Stimulated activated CD8-positive, alpha-beta memory T cell treated with anti-CD3 and anti-CD28 coated beads, Interleukin-7, amount 100 ng/mL, for 4 hours (primary cell): ENCODE results near the gene PTPN12.
"Not testable (repeated sequence)": the region's sequence is repeated elsewhere in the genome, so short reads cannot be mapped to it uniquely, and the experiment has no call there.

ENCODE experiments used
- DNase-seq, 2 donors: peaks; one replicate each; pipeline ENCODE4 v3.0.0-alpha.2; 2020; ENCODE audit warnings: low read depth in 2 of 2

The PTPN12 gene

DNA sequence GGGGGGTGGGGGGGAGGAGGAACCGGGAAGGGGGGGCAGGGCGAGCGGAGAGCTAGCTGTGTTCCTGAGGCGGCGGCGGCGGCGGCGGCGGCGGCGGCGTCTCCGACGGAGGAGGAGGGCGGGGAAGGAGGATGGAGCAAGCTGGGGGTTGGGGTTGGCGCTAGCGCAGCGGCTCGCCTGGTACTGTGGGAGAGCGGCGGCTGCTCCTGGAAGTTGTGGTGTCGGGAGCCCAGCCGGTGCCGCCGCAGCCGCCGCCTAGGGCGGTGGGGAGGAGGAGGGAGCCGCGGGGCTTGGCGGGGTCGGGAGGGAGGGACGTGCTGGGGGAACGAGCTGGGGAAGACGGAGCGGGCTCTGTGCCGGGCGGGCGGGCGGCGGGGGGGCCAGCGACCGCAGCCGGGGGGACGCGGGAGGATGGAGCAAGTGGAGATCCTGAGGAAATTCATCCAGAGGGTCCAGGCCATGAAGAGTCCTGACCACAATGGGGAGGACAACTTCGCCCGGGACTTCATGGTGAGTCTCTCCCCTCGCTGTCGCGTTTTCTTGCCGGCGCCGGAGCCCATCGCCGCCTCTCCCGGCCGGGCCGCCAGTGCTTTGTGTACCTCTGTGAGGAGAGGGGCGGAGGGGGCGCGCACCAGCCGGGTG is at the start of gene PTPN12:
PTPN12 (plus strand) TSS at position 160 of the 642 bp plus-strand sequence; CDS start at position 412, 252 bp downstream.
- DNase-seq, result peak in 1 of 2 donors; percentile 39

DNA sequence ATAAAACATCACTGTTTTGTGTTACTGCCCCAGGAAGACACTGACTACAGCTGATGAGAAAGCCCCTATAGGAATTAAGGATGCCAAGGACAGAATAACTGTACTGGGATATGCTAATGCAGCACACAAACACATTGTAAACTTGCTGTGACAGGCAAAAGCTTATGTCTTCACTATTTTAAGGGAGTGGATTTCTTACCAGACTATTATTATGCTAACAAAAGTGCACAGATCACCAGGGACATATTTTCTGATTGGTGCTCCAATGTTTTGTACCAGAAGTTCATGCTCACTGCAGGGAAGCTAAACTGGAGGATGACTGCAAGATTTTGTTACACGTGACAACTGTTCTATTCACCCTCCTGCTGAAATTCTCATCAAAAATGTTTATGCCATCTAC is 48.1 kb upstream of the PTPN12 start:
- no peak for DNase-seq

DNA sequence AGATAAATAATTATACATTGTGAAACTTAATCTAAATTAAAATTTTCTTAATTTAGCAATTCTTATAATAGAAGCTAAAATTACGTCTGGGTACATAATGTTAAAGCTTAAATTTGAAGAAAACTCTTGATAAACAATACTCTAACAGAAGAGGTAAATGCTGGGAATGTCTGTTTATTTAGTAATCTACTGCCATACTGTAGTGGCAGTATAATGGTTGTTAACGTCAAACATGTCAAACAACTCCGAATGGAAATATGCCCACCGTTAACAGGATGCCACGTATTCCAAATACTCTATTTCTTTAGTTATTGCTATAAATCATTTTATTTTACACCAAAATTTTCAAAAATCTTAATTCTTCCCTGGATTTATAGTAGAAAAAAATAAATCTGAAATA is 40.0 kb upstream of the PTPN12 start:
- no peak for DNase-seq

DNA sequence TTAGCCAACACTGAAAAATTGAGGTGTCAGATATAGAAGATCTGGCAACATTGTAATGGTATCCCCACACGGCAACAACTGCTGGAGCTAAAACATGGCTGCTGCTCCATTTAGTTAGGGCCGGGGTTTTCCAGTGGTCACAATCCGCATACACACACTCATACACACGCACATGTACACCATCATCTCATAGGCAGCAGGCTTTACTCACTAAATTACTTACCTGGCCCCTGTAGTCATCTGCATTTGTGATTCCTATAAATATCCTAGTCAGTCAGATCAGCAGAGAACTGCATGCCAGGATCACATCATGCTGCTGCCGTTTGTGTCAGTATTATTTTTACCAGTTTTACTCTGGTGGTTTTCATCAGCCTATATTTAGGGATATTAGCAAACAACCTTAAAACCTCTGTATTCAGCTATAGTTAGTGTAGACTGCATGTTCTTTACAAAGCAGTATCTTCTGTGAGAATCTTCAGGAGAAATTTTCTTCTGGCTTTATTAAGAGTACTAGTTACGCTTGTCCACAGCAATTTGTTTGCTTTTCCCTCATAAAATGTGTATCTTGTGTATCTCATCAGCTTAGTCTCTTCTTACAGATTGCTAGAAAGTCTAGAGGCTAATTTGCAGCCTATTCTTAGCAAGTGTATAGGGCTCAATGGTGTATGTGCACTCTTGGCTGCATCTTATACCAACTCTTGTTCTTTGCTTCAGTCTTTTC is 38.3 kb upstream of the PTPN12 start:
- DNase-seq, result no peak

DNA sequence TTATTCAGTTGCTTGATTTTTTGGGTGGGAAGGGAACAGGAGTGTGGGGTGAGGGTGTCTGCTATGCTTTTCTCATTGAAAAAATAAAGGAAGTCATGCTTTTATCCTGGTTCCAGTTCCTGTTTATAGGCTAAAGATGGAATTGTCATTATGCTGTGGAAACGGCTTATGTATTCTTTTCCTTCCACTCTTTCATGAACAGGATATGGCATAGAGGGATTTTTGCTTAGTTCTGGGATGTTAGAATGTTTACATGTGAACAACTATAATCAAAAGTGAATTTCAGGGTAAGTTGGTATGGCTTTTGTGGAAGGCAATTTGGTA is 35.9 kb upstream of the PTPN12 start:
- DNase-seq, result no peak

DNA sequence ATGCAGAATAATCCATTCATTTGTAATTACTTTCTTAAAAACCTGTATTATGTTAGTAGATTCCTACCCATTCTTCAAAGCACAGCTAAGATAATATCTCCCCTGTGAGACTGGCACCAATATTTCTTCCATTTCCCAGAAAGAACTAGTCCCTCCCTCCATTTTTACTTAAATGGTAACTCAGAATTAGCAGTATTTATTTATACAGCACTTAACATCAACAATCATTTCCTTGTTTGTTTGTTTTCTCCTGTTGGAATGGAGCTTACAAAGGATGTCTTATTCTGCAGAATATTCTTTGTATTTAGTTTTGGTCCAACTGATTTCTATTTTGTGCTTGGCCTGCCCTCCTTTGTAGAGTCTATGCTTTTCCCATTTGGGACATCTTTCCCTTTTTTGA is 32.1 kb upstream of the PTPN12 start:
- DNase-seq, result no peak

DNA sequence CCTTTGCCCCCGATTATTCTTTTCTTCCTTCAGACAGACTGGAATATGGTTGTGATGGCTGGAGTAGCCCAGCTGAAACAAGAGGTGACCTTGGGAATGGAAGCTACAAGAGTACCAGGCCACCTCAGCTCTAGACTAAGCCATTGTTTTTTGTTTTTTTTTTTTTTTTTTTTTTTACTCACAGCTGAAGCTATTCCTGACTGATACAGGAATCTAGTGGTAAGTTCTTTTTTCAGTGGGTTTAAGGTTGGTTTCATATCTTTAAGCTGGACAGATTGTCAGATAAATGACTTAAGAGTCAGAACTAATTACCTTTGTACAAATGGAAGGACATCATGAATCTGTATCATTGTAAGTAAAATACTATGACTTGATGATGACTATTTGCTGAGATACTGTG is 30.2 kb upstream of the PTPN12 start:
- no peak for DNase-seq

DNA sequence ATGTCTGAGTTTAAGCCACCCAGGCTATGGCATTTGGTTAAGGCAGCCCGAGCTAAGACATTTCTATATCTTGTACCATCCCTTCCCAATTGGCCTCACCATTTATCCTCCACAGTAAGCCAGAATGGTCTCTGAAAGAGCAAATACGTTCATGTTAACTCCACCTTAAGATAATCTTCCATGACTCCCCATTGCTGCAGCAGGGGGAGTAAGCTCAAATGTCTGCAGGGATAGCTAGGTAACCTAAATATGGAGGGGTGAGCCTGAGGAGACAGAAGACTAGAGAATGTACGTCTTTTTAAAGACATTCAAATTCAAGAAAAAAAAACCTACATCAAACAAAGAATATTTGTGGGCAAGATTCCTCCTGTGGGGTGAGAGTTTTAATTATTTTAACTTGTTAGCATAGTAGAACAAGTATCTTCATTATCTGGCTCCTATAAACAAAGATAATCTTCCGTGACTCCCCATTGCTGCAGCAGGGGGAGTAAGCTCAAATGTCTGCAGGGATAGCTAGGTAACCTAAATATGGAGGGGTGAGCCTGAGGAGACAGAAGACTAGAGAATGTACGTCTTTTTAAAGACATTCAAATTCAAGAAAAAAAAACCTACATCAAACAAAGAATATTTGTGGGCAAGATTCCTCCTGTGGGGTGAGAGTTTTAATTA is 24.0 kb upstream of the PTPN12 start:
- DNase-seq, result not testable (repeated sequence)

DNA sequence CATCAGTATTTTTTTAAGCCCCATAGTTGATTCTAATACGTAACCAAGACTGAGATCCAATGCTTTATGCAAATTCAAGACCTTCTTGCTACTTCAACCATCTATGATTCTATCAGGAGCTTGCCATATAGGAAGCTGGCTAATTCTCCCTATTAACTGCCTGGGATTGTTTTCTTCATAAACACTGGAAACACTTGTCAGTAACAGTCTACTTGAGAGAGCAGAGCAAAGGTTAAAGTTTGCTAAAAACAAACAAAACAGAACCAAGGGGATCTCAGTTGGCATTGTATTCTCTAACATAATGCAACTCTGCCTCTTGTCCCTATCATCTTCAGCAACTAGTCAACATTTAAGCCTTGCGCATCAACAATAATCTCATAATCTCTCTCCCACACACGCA is 21.0 kb upstream of the PTPN12 start:
- DNase-seq, result no peak

DNA sequence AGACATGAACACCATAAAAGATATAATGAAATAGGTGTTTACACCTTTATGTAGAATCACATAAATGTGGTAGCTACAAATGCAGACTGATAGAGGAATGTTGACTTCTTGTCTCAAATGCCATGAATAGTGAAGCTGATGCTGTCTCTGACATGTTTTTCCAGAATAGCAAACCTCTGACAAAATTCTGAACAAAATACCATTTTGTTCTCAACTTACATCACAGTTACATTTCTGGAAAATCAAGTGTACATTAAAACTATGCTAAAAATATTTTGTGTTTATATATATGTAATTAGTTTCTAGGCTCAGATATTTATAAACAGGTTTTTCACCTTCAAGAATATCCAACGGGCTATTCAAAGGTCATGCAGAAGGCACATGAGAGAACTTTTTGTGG is 16.8 kb upstream of the PTPN12 start:
- DNase-seq, result no peak

DNA sequence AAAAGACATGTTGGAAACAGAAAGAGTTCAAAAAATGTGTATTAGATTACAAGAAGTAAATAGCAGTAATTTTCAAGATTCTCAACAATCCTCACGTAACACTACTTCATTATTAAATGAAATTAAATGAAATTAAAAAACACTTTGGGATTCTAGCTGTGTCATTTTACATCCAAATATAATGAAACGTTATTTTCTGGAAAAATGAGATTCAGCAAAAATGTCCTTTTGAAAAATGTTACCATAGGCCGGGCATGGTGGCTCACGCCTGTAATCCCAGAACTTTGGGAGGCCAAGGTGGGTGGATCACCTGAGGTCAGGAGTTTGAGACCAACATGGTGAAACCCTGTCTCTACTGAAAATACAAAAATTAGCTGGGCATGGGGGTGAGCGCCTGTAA is 15.6 kb upstream of the PTPN12 start:
- not testable (repeated sequence) for DNase-seq

DNA sequence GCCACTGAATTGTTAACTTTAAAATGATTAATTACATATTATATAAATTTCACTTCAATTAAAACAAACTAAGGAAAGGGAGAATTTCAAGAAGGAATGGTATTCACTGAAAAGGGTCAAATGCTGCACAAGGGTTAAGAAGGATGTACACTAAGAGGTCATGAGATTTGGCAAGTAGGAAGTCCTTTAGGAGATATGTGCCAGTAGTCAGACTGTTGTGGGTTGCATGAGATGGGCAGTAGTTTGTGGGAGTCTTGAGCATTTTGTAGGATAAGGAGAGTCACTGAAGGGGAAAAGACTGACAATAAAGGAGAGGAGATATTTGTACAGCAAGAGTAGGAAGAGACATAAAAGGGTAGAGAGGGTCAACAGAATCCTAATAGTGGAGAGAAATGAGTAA is 12.4 kb upstream of the PTPN12 start:
- DNase-seq, result no peak

DNA sequence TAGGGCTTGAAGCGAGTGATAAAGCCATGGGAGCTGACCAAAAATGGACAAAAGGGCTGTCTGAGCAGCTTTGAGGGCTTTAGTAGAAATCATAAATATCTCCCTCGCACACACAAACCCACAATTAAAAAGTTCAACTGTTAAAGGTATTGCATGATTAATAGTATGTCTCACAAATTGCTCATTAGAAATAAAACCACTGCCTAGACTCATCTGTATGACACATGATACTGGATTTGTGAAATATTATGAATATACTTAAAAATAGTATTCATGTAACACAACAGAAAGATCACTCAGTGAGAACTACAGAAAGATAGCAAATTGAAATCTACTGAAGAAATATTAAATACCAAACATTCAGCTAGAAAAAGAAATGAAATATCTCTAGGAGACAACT is 11.9 kb upstream of the PTPN12 start:
- no peak for DNase-seq

DNA sequence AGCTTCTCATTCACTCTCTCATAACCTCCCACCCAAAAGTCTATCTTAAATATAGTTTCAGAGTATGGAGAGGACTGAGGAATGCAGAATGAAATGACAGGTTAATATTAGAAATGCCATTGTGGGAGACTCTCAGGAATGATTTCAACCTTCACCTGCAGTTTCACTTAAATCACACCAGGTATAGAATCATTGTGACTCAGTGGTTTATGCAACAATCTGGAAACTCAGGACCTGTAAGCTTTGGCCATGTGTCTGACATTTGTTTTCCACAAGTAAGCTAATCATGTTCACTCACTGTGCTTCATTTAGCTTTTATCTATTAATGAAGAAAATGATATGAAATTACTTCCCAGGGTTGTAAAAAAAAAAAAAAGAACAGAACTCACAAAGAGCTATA is 8.7 kb upstream of the PTPN12 start:
- DNase-seq, result no peak

DNA sequence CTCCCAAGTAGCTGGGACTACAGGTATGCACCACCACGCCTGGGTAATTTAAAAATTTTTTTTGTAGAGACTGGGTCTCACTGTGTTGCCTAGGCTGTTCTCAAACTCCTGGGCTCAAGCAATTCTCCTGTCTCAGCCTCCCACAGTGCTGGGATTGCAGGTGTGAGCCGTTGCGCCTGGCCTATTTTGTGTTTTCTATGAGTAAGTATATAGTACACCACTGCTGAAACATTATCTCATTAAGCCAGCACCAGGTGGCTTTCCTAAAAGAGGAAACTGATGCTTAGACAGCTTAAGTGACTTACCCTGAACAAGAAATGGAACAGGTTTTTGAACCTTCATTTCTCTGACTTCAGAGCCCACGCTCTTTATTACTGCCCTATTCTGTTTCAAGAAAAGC is 7.8 kb upstream of the PTPN12 start:
- no peak for DNase-seq

DNA sequence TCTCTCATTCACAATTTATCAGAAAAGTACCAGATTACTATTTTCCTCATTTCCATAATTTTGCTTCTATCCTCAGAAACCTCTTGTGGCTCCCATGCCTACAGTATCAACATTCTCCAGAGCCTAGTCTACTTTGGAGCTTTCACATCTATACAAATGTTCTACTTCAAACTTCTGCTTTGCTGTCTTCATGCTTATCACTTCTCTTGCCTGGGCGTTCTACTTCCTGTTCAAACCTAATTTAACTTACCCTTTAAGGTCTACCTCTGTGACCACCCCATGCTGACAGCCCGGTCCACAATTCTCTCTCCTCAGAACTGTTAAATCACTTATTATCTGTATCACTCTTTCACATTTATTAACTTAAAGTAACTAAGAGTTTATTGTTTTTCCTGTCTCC is 6.1 kb upstream of the PTPN12 start:
- DNase-seq, result no peak

DNA sequence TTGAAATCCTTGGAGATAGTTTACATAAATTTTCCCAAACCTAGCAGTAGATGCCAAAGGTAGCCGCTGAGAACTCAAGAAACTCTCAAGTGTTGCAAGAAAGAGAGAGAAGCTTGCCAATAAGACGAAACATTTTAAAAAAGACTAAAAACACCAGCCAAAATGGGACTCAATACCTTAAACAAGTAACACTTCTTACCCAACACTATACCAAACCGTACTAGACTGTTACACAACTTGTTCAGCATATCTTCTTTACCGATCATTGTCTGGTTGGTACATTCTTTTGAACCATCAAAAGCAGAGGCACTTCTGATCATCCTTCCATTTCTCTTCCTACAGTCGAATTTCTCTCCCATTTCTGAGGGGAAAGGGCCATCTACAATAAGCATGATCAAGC is 4.8 kb upstream of the PTPN12 start:
- DNase-seq, result no peak

DNA sequence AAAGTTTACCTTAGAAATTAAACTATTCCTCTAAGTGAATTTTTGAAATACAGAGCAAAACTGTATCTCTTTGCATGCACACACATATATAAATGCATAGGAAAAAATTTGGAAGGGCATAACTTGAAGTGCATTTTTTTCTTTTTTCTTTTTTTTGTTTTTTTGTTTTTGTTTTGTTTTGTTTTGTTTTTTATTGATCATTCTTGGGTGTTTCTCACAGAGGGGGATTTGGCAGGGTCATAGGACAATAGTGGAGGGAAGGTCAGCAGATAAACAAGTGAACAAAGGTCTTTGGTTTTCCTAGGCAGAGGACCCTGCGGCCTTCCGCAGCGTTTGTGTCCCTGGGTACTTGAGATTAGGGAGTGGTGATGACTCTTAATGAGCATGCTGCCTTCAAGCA is 4.4 kb upstream of the PTPN12 start:
- DNase-seq, result not testable (repeated sequence)

DNA sequence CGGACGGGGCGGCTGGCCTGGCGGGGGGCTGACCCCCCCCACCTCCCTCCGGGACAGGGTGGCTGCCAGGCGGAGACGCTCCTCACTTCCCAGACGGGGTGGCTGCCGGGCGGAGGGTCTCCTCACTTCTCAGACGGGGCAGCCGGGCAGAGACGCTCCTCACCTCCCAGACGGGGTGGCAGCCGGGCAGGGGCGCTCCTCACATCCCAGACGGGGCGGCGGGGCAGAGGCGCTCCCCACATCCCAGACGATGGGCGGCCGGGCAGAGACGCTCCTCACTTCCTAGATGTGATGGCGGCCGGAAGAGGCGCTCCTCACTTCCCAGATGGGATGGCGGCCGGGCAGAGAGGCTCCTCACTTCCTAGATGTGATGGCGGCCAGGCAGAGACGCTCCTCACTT is 3.0 kb upstream of the PTPN12 start:
- not testable (repeated sequence) for DNase-seq

DNA sequence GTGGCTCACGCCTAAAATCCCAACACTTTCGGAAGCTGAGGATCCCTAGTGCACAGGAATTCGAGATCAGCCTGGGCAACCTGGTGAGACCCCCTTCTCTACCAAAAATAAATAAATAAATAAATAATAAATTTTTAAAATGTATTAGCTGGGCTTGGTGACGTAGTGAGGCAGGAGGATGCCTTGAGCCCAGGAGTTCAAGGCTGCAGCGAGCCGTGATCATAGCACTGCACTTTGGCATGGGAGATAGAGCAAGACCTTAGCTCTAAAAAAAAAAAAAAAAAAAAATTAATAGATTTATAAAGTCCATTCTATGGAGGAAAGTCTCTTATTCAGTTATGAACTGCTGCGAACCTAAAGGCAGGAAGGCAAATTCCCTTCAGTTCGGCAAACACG is 1.1 kb upstream of the PTPN12 start:
- no peak for DNase-seq

DNA sequence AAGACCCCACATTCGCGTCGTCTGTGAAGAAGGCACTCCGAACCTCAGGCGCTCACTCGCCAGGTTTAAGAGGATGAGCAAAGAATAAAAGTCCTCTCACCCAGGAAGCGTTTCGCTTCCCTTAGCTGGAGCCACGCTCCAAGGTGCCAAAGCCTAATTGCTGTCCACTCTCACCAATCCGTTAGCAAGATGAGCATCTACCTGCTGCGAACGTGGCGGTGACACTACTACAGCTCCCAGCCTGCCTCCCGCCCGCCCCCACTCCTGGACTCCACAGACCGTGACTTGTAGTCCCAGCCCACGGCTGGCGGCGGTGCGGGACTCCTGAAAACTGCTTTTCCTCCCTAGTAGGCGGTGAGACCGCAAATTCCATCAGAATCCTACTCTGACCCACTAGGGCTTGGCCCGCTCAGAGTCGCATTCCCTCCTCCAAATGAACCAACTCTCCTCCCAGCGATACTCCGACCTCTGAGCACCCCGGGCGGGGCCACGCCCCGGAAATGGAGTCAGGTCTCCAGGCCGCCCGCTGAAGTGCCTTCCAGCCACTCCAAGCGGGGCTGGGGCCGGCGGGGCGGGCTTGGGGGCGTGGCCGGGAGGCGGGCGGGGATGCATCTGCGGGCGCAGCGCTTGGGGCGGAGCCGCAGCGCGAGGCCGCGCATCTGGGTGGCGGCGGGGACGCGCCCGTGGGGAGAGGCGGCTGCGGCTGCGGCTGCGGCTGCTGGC is 521 bp upstream of the PTPN12 start:
- DNase-seq, result peak; percentile 93 to 99

DNA sequence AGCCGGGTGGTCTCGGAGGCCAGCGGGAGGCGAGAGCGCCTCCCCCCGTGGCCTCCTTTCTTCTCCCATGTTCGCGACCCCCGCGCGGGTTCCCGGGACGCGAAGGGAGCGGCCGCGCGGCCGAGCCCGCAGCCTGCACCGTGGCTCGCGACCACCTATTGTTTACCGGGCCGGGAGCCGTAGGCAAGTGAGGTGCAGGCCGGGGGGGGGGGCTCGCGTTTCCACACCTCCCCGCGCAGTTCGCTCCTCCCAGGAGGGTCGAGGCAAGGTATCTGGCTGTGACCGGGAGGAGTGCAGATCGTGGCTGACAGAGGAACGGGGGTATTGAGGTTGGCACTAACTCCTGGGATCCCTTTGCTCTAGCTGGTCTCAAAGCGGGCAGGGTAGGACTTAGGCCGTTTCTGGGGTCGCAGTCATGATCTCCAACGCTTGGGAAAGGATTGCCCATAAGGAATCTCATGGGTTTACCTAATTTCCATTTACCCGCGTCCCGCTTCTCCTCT is 734 bp downstream of the PTPN12 start:
- peak in 1 of 2 donors; percentile 30 for DNase-seq
